SU-DHL-6 (cell line): ENCODE results near the gene NOB1.

Experiments
- EZH2phosphoT487 ChIP-seq: fragments of 200-600 bp; sonication (generic), shearing (Covaris generic); conservative IDR thresholded peaks from 2 replicates; pipeline ENCODE4 v1.6.1; 2018; ENCODE audit warnings: mild to moderate bottlenecking, antibody characterized with exemption, low read length, moderate library complexity, mixed read lengths
- TF ChIP-seq, protein P1 (sequence below): fragments of 200-600 bp; sonication (generic); IDR thresholded peaks from one replicate; pipeline ENCODE4 v1.5.1; 2017; ENCODE audit warnings: antibody characterized with exemption, mild to moderate bottlenecking, low read length, moderate library complexity; ENCODE audit not compliant: insufficient read depth, poor library complexity, severe bottlenecking

DNA sequence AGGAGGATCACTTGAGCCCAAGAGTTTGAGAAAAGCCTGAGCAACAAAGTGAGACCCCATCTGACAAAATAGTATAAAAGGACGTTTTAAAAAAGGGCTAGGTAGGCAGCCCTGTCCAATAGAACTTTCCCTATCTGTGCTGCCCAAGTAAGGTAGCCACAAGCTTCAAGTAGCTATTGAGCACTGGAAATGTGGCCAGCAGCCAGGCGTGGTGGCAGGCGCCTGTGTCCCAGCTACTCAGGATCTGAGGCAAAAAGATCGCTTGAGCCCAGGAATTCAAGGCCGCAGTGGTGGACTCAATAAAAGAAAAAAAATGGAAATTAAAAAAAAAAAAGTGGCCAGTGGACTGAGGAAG lies 26.8 kb downstream of the NOB1 start:
- TF ChIP-seq, protein P1, sequence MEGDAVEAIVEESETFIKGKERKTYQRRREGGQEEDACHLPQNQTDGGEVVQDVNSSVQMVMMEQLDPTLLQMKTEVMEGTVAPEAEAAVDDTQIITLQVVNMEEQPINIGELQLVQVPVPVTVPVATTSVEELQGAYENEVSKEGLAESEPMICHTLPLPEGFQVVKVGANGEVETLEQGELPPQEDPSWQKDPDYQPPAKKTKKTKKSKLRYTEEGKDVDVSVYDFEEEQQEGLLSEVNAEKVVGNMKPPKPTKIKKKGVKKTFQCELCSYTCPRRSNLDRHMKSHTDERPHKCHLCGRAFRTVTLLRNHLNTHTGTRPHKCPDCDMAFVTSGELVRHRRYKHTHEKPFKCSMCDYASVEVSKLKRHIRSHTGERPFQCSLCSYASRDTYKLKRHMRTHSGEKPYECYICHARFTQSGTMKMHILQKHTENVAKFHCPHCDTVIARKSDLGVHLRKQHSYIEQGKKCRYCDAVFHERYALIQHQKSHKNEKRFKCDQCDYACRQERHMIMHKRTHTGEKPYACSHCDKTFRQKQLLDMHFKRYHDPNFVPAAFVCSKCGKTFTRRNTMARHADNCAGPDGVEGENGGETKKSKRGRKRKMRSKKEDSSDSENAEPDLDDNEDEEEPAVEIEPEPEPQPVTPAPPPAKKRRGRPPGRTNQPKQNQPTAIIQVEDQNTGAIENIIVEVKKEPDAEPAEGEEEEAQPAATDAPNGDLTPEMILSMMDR: no peak
- no peak for TF ChIP-seq EZH2phosphoT487
